Measurements from ENCODE around the gene FKBP14.

- no peak for TF ChIP-seq POLR2A (IDR thresholded peaks at IDR 0.05; ENCODE audit: low read length)
- TF ChIP-seq GATA1 (IDR thresholded peaks at IDR 0.05; ENCODE audit: low read depth, low read length) = no peak
Measured at GRCh38 chr7:30010021-30010420, 16.5 kb downstream of the FKBP14 start.

Measured in erythroblast (primary cell).